H9 (cell line): ENCODE data around the gene PTBP3. TPM values are rescaled to one million over a fixed set of nuclear protein-coding genes. Genes with fewer than 3 reads are reported as not detected.

Source experiments
- DNase-seq: peaks from one replicate; pipeline ENCODE4 v3.0.0-alpha.2; 2017
- H2AFZ ChIP-seq: one replicate; pipeline ENCODE4 v1.6.1; 2013; ENCODE audit warnings: mild to moderate bottlenecking, low read length, control low read depth, moderate library complexity
- H2AK5ac ChIP-seq: 2 replicates; pipeline ENCODE4 v1.6.1; 2013; ENCODE audit warnings: low read length, control low read depth, mixed read lengths; ENCODE audit not compliant: insufficient read length
- H2BK120ac ChIP-seq: one replicate; pipeline ENCODE4 v1.6.1; 2013; ENCODE audit warnings: low read depth, mild to moderate bottlenecking, low read length, control low read depth, inconsistent platforms; ENCODE audit not compliant: poor library complexity, severe bottlenecking
- H2BK12ac ChIP-seq: 2 replicates; pipeline ENCODE4 v1.6.1; 2013; ENCODE audit warnings: low read length, control low read depth, mixed read lengths, low read depth; ENCODE audit not compliant: insufficient read length
- H2BK15ac ChIP-seq: 2 replicates; pipeline ENCODE4 v1.6.1; 2013; ENCODE audit warnings: low read depth, low read length, control low read depth
- H2BK20ac ChIP-seq: one replicate; pipeline ENCODE4 v1.6.1; 2013; ENCODE audit warnings: low read depth, mild to moderate bottlenecking, low read length, control low read depth, inconsistent platforms; ENCODE audit not compliant: poor library complexity, severe bottlenecking
- H2BK5ac ChIP-seq: 2 replicates; pipeline ENCODE4 v1.6.1; 2013; ENCODE audit warnings: low read length, control low read depth, mixed read lengths; ENCODE audit not compliant: insufficient read length
- H3K14ac ChIP-seq: 2 replicates; pipeline ENCODE4 v1.6.1; 2013; ENCODE audit warnings: low read length, control low read depth; ENCODE audit not compliant: insufficient read depth
- H3K18ac ChIP-seq: 2 replicates; pipeline ENCODE4 v1.6.1; 2013; ENCODE audit warnings: low read depth, mild to moderate bottlenecking, mixed read lengths, low read length, control low read depth; ENCODE audit not compliant: insufficient read length
- H3K23ac ChIP-seq: 2 replicates; pipeline ENCODE4 v1.6.1; 2013; ENCODE audit warnings: low read length, control low read depth, mixed read lengths, low read depth; ENCODE audit not compliant: insufficient read length
- H3K23me2 ChIP-seq: 2 replicates; pipeline ENCODE4 v1.6.1; 2013; ENCODE audit warnings: low read depth, mild to moderate bottlenecking, mixed read lengths, low read length, control low read depth; ENCODE audit not compliant: insufficient read length, poor library complexity, severe bottlenecking
- H3K27ac ChIP-seq: 2 replicates; pipeline ENCODE4 v1.5.1; 2013; ENCODE audit warnings: low read length, control low read depth, mixed read lengths, low read depth; ENCODE audit not compliant: insufficient read length
- H3K27me3 ChIP-seq: 2 replicates; pipeline ENCODE4 v1.6.1; 2013; ENCODE audit warnings: low read length, control low read depth, inconsistent platforms; ENCODE audit not compliant: insufficient read depth
- H3K4ac ChIP-seq: 2 replicates; pipeline ENCODE4 v1.6.1; 2013; ENCODE audit warnings: low read depth, mild to moderate bottlenecking, control low read depth, inconsistent platforms, low read length, moderate library complexity
- H3K4me1 ChIP-seq: 2 replicates; pipeline ENCODE4 v1.6.1; 2013; ENCODE audit warnings: low read length, control low read depth, inconsistent platforms; ENCODE audit not compliant: insufficient read depth
- H3K4me2 ChIP-seq: 2 replicates; pipeline ENCODE4 v1.6.1; 2013; ENCODE audit warnings: low read length, control low read depth, mixed read lengths; ENCODE audit not compliant: insufficient read length, insufficient read depth
- H3K56ac ChIP-seq: 2 replicates; pipeline ENCODE4 v1.6.1; 2013; ENCODE audit warnings: low read depth, mild to moderate bottlenecking, mixed read lengths, low read length, control low read depth; ENCODE audit not compliant: insufficient read length
- H3K79me1 ChIP-seq: 2 replicates; pipeline ENCODE4 v1.6.1; 2013; ENCODE audit warnings: low read depth, mild to moderate bottlenecking, moderate library complexity, low read length, control low read depth, inconsistent platforms; ENCODE audit not compliant: insufficient read depth, poor library complexity, severe bottlenecking
- H3K79me2 ChIP-seq: 2 replicates; pipeline ENCODE4 v1.6.1; 2013; ENCODE audit warnings: low read length, control low read depth, inconsistent platforms; ENCODE audit not compliant: insufficient read depth
- H3K9ac ChIP-seq: 2 replicates; pipeline ENCODE4 v1.6.1; 2013; ENCODE audit warnings: low read length, control low read depth, mixed read lengths; ENCODE audit not compliant: insufficient read length; ENCODE audit errors: extremely low read depth
- H3K9me3 ChIP-seq: one replicate; pipeline ENCODE4 v1.6.1; 2013; ENCODE audit warnings: low read depth, low read length, inconsistent platforms; ENCODE audit not compliant: control insufficient read depth
- H3T11ph ChIP-seq: one replicate; pipeline ENCODE4 v1.6.1; 2013; ENCODE audit warnings: mild to moderate bottlenecking, low read length, control low read depth, inconsistent platforms
- H4K20me1 ChIP-seq: one replicate; pipeline ENCODE4 v1.6.1; 2013; ENCODE audit not compliant: control insufficient read depth, insufficient read length, insufficient read depth
- H4K5ac ChIP-seq: 2 replicates; pipeline ENCODE4 v1.6.1; 2013; ENCODE audit warnings: low read depth, mild to moderate bottlenecking, mixed read lengths, low read length, control low read depth; ENCODE audit not compliant: insufficient read length
- H4K8ac ChIP-seq: replicated peaks from 2 replicates; pipeline ENCODE4 v1.6.1; 2013; ENCODE audit warnings: low read length, control low read depth, mixed read lengths, low read depth; ENCODE audit not compliant: insufficient read length
- H4K91ac ChIP-seq: 2 replicates; pipeline ENCODE4 v1.6.1; 2013; ENCODE audit warnings: low read depth, mild to moderate bottlenecking, moderate library complexity, mixed read lengths, low read length, control low read depth; ENCODE audit not compliant: insufficient read length
- H3K27ac Mint-ChIP-seq, 3 experiments: 2 replicates in 2 of 3; 3 replicates in 1 of 3; pipeline ENCODE4 v1.8.0; 2020 to 2021; ENCODE audit warnings: mixed read lengths in 3 of 3, mild to moderate bottlenecking in 1 of 3, moderate library complexity in 1 of 3
- H3K27me3 Mint-ChIP-seq: 2 replicates; pipeline ENCODE4 v1.8.0; 2021; ENCODE audit warnings: low read depth, mild to moderate bottlenecking, moderate library complexity, mixed read lengths
- H3K36me3 Mint-ChIP-seq, 3 experiments: 2 replicates in 2 of 3; 3 replicates in 1 of 3; pipeline ENCODE4 v1.8.0; 2020 to 2021; ENCODE audit warnings: low read depth in 3 of 3, mixed read lengths in 3 of 3; ENCODE audit not compliant: insufficient read depth in 1 of 3
- H3K4me1 Mint-ChIP-seq, 2 experiments: 2 replicates each; pipeline ENCODE4 v1.8.0; 2020; ENCODE audit warnings: mixed read lengths in 2 of 2
- H3K4me3 Mint-ChIP-seq, 2 experiments: 2 replicates in 1 of 2; 3 replicates in 1 of 2; pipeline ENCODE4 v1.8.0; 2020 to 2021; ENCODE audit warnings: mild to moderate bottlenecking in 2 of 2, mixed read lengths in 2 of 2, moderate library complexity in 1 of 2
- H3K9me3 Mint-ChIP-seq, 2 experiments: 2 replicates in 1 of 2; 3 replicates in 1 of 2; pipeline ENCODE4 v1.8.0; 2020; ENCODE audit warnings: mild to moderate bottlenecking in 2 of 2, mixed read lengths in 2 of 2, moderate library complexity in 1 of 2
- WGBS: extraction: QIAGEN DNeasy Blood & Tissue Kit; methylation state at CpG from one replicate; pipeline ENCODE4 v1.1.7; 2013; ENCODE audit warnings: missing lambda C conversion rate, low lambda C conversion rate, mixed read lengths; ENCODE audit not compliant: insufficient read length; ENCODE audit errors: extremely low coverage; 5-methylcytosine and 5-hydroxymethylcytosine counted together
- total RNA-seq: library from RNA; stranded (reverse); gene quantifications from 2 replicates; pipeline ENCODE4 v1.2.1, GENCODE V29; 2021
- TF ChIP-seq, protein P1 (sequence below): fragments of 200-600 bp; sonication (generic); conservative IDR thresholded peaks from 3 replicates; pipeline ENCODE4 v1.8.0; 2021; ENCODE audit warnings: antibody characterized with exemption, mild to moderate bottlenecking

PTBP3 gene
- total RNA-seq, 1 experiment from 2014 or later, result 89.5 TPM

DNA sequence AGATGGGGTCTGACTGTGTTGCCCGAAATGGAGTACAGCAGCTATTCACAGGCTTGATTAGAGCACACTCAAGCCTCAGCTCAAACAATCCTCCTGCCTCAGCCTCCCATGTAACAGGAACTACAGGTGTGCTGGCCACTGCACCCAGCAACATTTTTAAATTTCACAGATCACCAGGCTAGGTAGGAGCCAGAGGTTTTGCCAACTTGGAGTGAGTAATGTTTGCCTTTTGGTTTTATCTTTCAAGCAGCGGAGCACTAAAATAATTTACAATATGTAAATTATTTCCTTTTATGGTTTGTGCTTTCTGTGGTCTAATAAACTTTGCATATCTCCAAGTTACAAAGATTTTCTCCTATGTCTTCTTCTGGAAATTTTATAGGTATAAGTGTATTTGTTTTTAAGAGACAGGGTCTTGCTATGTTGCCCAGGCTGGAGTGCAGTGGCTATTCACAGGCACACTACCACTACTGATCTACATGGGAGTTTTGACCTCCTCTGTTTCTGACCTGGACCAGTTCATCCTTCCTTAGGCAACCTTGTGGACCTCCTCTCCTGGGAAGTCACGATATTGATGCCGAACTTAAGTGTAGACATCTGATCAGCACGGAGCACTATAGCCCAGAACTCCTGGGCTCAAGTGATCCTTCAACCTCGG lies 91.1 kb downstream of the PTBP3 start:
- Histone ChIP-seq H3K18ac (no peak overlapping the region), H2BK15ac (no peak overlapping the region), H3K4me2 (no peak overlapping the region), H2AFZ (no peak overlapping the region), H3K27me3 (no peaks in the 10 kb centered on the region), H3K56ac (no peak overlapping the region), H4K5ac (no peak overlapping the region), H4K8ac (no peak overlapping the region), H3K4ac (no peak overlapping the region), H3K14ac (no peak overlapping the region), H3K23me2 (no peaks in the 10 kb centered on the region), H3K23ac (no peak overlapping the region), H2AK5ac (no peak overlapping the region), H3K79me1 (no peaks in the 10 kb centered on the region), H3K27ac (no peak overlapping the region), H4K20me1 (no peaks in the 10 kb centered on the region), H2BK5ac (no peak overlapping the region), H2BK120ac (no peak overlapping the region), H4K91ac (no peak overlapping the region), H3K4me1 (no peaks in the 10 kb centered on the region), H3K79me2 (no peaks in the 10 kb centered on the region), H2BK20ac (no peak overlapping the region), H3K9ac (no peak overlapping the region), H3K9me3 (no peaks in the 10 kb centered on the region), H3T11ph (no peak overlapping the region), H2BK12ac (no peak overlapping the region)
- TF ChIP-seq, protein P1, sequence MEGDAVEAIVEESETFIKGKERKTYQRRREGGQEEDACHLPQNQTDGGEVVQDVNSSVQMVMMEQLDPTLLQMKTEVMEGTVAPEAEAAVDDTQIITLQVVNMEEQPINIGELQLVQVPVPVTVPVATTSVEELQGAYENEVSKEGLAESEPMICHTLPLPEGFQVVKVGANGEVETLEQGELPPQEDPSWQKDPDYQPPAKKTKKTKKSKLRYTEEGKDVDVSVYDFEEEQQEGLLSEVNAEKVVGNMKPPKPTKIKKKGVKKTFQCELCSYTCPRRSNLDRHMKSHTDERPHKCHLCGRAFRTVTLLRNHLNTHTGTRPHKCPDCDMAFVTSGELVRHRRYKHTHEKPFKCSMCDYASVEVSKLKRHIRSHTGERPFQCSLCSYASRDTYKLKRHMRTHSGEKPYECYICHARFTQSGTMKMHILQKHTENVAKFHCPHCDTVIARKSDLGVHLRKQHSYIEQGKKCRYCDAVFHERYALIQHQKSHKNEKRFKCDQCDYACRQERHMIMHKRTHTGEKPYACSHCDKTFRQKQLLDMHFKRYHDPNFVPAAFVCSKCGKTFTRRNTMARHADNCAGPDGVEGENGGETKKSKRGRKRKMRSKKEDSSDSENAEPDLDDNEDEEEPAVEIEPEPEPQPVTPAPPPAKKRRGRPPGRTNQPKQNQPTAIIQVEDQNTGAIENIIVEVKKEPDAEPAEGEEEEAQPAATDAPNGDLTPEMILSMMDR, result no peak
- WGBS, result no CpG with 5 or more reads among the region's 6 CpGs
- Mint-ChIP-seq H3K4me1 (peaks cover 0 to 10% of the 10 kb centered on the region in 2 experiments; a peak in 2 of 4 replicates), H3K27me3 (no peaks in the 10 kb centered on the region), H3K4me3 (no peak overlapping the region), H3K9me3 (no peaks in the 10 kb centered on the region), H3K36me3 (peaks cover 5 to 13% (median 12%) of the 10 kb centered on the region in 3 experiments; a peak in 5 of 7 replicates), H3K27ac (no peak overlapping the region)
- DNase-seq, result no peak
